GM12878 (cell line): ENCODE results near the gene ATG10.

Source experiments
- CHD4 ChIP-seq: fragments of 200-600 bp; sonication (generic); IDR thresholded peaks from 2 replicates; pipeline ENCODE4 v1.6.1; 2016; ENCODE audit warnings: mild to moderate bottlenecking
- CTCF ChIP-seq, 3 experiments: IDR thresholded peaks in 2 of 3; conservative IDR thresholded peaks in 1 of 3; 2 replicates each; pipeline ENCODE4 v1.5.1; 2011; ENCODE audit warnings: low read depth in 3 of 3, low read length in 3 of 3, mild to moderate bottlenecking in 3 of 3, control low read depth in 2 of 3, moderate library complexity in 2 of 3, inconsistent platforms in 1 of 3, mixed read lengths in 1 of 3; ENCODE audit not compliant: control insufficient read depth in 2 of 3, insufficient read depth in 1 of 3; ENCODE audit errors: extremely low read depth in 1 of 3
- EP300 ChIP-seq, 2 experiments: fragments of 150-350 bp in 1 of 2; IDR thresholded peaks; 2 replicates each; pipeline ENCODE4 v1.6.1; 2011 to 2012; ENCODE audit warnings: low read depth in 2 of 2, low read length in 2 of 2, borderline replicate concordance in 1 of 2, improper control_type of control experiment in 1 of 2, inconsistent platforms in 1 of 2; ENCODE audit not compliant: control insufficient read depth in 1 of 2
- POLR2A ChIP-seq: IDR thresholded peaks from 2 replicates; pipeline ENCODE4 v1.6.1; 2011; ENCODE audit warnings: low read depth, mild to moderate bottlenecking, low read length
- ZNF274 ChIP-seq: IDR thresholded peaks from one replicate; pipeline ENCODE4 v1.8.0; 2011; ENCODE audit not compliant: insufficient read length, insufficient read depth
- TF ChIP-seq, protein P1 (sequence below): IDR thresholded peaks from 2 replicates; pipeline ENCODE4 v1.6.1; 2012; ENCODE audit warnings: low read length, inconsistent platforms
- TF ChIP-seq, protein P2 (sequence below): fragments of 150-350 bp; IDR thresholded peaks from 2 replicates; pipeline ENCODE4 v1.6.1; 2014; ENCODE audit warnings: mild to moderate bottlenecking, low read depth, low read length

- TF ChIP-seq ZNF274 (no peak), CTCF (IDR thresholded peaks at IDR 0.05 in 2 of 3, conservative IDR thresholded peaks at IDR 0.05 in 1 of 3; ENCODE audit: control insufficient read depth in 2 of 3, extremely low read depth in 1 of 3, insufficient read depth in 1 of 3, low read depth in 3 of 3, low read length in 3 of 3) (no peak), POLR2A (no peak), CHD4 (no peak), EP300 (IDR thresholded peaks at IDR 0.05; ENCODE audit: borderline replicate concordance in 1 of 2, control insufficient read depth in 1 of 2, low read depth in 2 of 2, low read length in 2 of 2) (no peak)
- TF ChIP-seq, protein P1, sequence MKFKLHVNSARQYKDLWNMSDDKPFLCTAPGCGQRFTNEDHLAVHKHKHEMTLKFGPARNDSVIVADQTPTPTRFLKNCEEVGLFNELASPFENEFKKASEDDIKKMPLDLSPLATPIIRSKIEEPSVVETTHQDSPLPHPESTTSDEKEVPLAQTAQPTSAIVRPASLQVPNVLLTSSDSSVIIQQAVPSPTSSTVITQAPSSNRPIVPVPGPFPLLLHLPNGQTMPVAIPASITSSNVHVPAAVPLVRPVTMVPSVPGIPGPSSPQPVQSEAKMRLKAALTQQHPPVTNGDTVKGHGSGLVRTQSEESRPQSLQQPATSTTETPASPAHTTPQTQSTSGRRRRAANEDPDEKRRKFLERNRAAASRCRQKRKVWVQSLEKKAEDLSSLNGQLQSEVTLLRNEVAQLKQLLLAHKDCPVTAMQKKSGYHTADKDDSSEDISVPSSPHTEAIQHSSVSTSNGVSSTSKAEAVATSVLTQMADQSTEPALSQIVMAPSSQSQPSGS = no peak
- TF ChIP-seq, protein P2, sequence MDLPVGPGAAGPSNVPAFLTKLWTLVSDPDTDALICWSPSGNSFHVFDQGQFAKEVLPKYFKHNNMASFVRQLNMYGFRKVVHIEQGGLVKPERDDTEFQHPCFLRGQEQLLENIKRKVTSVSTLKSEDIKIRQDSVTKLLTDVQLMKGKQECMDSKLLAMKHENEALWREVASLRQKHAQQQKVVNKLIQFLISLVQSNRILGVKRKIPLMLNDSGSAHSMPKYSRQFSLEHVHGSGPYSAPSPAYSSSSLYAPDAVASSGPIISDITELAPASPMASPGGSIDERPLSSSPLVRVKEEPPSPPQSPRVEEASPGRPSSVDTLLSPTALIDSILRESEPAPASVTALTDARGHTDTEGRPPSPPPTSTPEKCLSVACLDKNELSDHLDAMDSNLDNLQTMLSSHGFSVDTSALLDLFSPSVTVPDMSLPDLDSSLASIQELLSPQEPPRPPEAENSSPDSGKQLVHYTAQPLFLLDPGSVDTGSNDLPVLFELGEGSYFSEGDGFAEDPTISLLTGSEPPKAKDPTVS = no peak
Observed at GRCh38 chr5:82182662-82183061, 210.8 kb downstream of the ATG10 start.
